ENCODE results near the gene FAM83F.

DNA sequence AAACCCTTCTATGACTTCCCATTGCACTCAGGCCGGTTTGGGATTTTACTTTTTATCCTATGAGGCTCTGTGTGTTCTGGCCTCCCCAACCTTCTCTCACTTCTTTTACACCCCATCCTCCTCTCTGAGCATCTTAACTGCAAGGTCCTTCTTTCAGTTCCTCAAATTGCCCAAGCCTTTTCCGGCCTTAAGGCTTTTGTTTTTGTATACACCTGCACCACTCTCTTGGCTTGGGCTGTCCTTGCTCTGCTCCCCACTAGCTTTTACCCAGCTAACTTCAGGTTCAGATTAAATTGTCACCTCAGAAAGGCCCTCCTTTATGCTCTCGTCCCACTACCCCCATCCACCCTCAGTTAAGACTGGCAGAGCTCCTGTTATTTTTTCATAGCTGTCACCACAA is 55.5 kb downstream of the FAM83F start:
- no peak for TF ChIP-seq POLR2AphosphoS5 (IDR thresholded peaks at IDR 0.05; ENCODE audit: borderline replicate concordance, low read depth, low read length)
- TF ChIP-seq EZH2 (IDR thresholded peaks at IDR 0.05): no peak
- TF ChIP-seq FOXP2 (optimal IDR thresholded peaks at IDR 0.05; ENCODE audit: control extremely low read depth, extremely low read length, insufficient read depth): no peak

Data from SK-N-MC (cell line).